GM21723 (cell line): ENCODE results near the gene LRFN3.
"Not testable (repeated sequence)": the region's sequence is repeated elsewhere in the genome, so short reads cannot be mapped to it uniquely, and the experiment has no call there.

Source experiments
- ATAC-seq: cut with Tn5 transposase; IDR thresholded peaks from one replicate; pipeline ENCODE4 v1.9.1; 2021; ENCODE audit warnings: mild to moderate bottlenecking, moderate library complexity; ENCODE audit not compliant: unreplicated experiment

Gene LRFN3, protein sequence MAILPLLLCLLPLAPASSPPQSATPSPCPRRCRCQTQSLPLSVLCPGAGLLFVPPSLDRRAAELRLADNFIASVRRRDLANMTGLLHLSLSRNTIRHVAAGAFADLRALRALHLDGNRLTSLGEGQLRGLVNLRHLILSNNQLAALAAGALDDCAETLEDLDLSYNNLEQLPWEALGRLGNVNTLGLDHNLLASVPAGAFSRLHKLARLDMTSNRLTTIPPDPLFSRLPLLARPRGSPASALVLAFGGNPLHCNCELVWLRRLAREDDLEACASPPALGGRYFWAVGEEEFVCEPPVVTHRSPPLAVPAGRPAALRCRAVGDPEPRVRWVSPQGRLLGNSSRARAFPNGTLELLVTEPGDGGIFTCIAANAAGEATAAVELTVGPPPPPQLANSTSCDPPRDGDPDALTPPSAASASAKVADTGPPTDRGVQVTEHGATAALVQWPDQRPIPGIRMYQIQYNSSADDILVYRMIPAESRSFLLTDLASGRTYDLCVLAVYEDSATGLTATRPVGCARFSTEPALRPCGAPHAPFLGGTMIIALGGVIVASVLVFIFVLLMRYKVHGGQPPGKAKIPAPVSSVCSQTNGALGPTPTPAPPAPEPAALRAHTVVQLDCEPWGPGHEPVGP

DNA sequence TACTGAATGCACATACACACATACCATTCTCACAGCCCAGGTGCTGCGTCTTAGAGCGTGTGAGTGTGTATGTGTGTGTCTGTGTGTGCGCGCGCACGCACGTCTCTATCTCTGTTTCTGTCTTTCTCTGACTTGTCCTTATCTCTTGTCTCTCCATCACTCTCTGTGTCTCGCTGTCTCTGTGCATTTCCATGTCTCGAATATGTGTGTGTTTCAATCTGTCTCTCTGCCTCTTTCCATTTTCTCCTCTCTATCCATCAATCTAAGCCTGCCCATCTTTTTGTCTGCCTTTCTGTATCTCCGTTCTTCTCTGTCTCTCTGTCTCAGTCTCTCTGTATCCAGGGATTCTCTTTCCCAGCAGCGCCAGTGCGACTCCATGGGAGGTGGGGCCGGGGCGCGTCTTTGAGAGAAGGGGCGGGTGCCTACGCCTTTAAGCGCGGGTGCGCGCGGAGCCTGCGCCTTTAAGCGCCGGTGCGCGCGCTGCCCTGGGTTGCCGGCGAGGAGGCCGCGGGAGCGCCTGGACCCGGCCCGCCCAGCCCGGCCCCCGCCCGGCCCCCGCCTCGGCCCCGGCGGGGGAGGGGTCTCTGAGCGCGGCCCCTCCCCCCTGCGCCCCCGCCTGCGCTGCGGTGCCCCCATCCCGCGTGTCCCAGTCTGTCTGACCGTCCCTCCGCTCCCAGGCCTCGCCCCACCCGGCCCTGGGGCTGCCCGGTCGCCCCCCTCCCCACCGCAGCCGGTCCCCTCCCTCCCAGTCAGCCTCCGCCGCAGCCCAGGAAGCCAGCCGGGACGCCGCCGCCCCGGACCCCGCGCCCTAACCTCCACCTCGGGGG is at the start of gene LRFN3:
Gene LRFN3, plus strand, starts transcription at position 464 of the 827 bp plus-strand sequence. CDS start 3,052 bp downstream, outside the sequence.
- no peak for ATAC-seq

DNA sequence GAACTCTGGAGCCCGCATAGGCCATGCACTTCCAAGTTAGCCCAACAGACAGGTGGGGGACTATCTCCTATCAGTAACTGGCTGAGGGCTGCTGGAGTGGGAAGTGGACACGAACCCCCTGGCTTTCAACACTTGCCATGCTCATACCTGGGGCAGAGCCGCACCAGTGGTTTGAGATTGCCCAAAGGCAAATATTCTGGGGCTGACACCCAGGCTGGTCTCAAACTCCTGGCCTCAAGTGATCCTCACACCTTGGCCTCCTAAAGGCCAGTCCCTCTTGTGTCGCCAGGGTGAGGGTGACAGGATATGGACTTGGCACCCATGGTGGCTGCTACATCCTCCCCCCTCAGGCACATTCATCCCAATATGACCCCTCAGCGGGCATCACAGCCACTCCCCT is 49.0 kb upstream of the LRFN3 start:
- no peak for ATAC-seq

DNA sequence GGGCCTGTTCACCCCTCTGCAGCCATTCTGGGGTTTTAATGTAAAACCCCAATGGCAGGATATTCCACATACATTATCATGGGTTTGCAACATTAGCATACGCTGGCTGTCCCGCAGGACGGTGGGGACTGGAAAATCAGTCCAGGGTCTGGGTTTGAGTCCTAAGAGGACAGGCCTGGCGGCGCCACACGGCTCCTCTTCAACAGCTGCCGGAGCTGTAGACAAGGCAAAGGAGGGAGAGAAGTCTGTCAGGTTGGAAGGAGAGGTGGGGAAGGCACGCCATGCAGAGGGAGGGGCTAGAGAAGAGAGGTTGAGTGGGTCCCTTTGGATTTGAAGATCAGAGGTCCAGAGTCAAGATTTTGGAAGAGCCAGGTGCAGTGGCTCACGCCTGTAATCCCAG is 47.8 kb upstream of the LRFN3 start:
- ATAC-seq = no peak

DNA sequence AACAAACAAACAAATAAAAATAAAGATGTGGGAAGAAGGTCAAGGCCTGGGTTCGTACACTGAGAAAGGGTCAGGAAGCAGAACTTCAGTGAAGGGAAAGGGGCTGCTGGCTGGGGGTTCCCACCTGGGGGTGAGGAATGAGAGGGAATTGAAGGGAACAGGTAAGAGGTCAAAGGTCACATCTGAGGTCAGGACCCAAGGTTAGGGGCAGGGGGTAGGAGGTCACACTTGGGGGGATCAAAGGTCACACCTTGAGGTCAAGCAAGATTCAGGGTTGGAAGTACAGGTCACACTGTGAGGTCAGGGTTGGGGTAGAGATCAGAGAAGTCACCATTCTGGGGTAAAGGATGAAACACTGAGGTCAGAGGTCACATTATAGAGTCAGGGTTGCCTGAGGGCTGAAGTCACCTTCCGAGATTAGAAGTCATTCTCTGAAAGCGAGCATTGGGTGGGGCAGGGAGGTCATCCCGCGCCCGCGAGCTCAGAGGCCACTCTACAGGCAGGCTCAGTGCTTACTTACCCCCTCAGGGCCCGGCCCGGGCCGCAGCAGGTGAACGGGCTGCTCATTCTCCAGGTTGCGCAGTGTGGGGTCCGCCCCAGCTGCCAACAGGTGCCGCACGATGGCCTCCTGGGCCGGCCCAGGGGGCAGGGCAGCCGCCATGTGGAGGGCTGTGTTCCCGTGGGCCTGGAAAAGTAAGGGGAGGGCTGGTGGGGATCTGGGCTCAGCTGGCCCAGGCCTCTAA is 46.6 kb upstream of the LRFN3 start:
- ATAC-seq = no peak

GRCh38 chr19:35890113-35890650 is 46.0 kb upstream of the LRFN3 start:
- no peak for ATAC-seq

DNA sequence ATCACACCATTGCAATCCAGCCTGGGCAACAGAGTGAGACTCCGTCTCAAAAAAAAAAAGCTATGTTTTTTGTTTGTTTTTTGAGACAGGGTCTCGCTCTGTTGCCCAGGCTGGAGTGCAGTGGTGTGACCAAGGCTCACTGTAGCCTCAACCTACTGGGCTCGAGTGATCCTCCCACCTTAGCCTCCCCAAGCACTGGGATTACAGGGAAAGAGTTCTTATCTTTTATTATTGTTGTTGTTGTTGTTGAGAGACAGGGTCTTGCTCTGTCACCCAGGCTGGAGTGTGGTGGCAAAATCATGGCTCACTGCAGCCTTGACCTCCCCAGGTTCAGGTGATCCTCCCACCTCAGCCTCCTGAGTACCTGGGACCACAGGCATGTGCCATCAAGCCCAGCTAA is 44.4 kb upstream of the LRFN3 start:
- not testable (repeated sequence) for ATAC-seq

DNA sequence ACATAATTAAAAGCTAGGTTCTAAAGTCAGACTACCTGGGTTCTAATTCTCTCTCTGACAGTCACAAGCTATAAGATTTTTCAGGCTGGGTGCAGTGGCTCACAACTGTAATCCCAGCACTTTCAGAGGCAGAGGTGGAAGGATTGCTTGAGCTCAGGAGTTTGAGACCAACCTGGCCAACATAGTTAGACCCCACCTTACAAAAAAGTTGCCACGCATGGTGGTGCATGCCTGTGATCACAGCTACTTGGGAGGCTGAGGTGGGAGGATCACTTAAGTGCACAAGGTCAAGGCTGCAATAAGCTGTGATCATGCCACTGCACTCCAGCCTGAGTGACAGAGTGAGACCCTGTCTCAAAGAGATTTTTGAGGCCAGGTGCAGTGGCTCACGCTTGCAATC is 41.8 kb upstream of the LRFN3 start:
- ATAC-seq = no peak

DNA sequence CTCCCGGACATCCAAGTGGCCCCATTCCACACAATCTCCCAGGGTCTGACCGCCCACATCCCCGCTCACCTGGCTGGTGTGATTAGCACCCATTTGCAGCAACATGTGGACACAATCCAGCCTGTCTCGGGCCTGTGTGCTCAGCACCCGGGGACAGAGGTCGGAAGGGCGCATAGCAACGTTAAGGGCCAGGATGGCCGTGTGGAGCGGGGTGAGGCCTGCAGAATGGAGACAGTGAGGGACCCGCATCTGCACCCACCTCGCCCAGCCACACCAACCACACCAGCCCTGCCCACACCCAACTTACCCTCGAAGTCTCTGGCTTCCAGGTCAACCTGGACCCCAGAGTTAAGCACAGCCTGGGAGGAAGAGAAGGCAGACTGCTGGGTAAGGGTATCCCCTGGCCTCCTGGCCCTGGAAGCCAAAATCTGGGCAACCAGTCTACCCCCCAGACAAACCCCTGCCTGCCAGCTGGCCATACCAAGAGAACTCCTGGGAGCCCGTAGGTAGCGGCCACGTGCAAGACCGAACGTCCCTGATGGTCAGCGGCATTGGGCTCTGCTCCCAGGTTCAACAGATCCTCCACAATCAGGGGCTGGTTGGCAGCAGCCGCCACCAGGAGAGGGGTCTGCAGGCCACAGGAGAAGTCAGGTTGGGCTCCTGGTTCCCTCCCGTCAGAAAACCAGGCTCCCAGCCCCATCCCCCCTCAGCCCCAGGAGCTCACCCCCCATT is 40.1 kb upstream of the LRFN3 start:
- no peak for ATAC-seq

DNA sequence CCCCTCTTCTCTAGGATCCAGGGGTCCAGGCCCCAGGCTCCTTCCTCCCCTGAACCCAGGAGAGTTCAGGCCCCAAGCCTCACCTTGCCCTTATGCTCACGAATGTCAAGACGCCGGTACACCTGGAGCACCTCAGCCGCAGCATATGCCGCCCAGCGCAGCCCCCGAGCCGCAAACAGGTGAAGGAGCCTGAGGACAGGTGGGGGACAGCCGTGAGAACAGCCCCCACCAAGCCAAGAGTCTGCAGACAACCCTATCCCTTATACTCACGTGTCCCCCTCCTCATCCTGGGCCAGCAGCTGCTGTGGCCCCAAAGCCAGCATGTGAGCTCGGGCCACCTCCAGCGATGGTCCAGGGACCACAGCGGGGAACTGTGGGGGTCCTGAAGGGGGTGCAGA is 39.5 kb upstream of the LRFN3 start:
- ATAC-seq = no peak

DNA sequence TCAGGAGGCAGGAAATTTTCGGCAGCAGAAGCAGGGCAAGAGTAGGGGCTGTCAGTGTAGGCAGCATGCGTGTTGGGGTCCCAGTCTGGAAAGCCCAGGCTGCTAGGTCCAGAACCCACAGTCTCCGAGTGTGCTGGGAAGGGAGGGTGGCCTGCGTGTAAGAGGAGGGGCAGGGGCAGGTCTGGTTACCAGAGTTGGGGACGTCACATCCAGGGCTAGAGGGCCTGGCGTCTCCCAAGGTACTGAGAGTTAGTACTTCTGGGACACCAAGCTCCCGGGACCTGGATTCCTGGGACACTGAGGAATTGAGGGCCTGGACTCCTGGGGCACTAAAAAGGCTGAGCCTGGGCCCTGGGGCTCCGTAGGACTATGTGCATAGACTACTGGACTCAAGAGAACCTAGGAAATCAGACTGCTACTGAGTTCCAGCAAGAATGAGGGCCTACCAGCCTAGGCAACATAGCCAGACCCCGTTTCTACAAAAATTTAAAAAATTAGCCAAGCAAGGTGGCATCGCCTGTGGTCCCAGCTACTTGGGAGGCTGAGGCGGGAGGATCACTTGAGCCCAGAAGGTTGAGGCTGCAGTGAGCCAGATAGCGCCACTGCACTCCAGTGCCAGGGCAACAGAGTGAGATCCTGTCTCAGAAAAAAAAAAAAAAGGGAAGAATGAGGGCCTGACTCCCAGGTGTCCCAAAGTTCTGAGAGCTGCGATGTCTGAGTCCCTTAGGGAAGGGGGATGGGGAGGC is 38.3 kb upstream of the LRFN3 start:
- no peak for ATAC-seq

DNA sequence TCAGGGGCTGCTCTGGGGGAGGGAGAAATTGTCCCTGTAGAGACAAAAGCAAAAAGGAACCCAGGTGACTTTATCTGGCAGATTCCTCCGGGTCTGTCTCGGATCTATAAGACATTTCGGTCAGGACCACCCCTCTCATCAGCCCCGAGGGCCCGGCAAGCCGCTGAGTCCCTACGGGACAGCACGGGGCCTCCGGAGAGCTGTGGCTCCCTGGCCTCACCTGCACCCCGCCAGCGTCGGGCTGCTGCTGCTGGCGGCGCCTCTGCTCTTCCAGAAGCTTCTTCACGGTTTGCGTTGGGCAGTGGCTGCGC is 37.7 kb upstream of the LRFN3 start:
- ATAC-seq = no peak

- peak; percentile 35 for ATAC-seq
Observed at GRCh38 chr19:35899547-35900214, 36.5 kb upstream of the LRFN3 start.

DNA sequence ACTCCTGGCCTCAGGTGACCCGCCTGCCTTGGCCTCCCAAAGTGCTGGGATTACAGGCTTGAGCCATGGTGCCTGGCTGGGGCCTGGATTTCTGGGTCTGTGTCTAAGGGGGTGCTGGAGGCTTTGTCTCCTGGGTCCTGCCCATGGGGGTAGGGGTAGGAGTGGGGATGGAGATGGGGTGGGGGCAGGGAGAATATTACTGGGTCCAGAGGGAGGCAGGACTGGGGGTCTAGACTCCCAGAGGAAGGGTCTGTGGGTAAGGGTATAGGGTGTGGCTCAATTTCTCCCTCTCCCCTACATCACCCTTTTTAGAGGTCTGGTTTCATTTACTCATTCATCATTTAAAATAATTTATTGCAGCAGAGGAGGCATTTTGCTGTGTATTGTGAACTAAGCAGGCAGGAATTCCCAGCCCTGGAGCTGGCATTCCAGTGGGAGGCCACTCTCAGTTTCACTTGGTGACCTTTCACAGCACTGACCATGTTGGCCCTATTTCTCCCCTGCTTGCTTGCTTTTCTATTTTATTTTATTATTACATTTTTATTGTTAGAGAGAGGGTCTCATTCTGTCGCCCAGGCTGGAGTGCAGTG is 35.0 kb upstream of the LRFN3 start:
- no peak for ATAC-seq

- no peak for ATAC-seq
Observed at GRCh38 chr19:35901854-35902661, 34.1 kb upstream of the LRFN3 start, which contains the start of gene HCST. HCST (plus strand) TSS chr19:35902529; CDS start chr19:35902594, 65 bp downstream.

GRCh38 chr19:35902870-35903475 is 33.2 kb upstream of the LRFN3 start:
- ATAC-seq = no peak

DNA sequence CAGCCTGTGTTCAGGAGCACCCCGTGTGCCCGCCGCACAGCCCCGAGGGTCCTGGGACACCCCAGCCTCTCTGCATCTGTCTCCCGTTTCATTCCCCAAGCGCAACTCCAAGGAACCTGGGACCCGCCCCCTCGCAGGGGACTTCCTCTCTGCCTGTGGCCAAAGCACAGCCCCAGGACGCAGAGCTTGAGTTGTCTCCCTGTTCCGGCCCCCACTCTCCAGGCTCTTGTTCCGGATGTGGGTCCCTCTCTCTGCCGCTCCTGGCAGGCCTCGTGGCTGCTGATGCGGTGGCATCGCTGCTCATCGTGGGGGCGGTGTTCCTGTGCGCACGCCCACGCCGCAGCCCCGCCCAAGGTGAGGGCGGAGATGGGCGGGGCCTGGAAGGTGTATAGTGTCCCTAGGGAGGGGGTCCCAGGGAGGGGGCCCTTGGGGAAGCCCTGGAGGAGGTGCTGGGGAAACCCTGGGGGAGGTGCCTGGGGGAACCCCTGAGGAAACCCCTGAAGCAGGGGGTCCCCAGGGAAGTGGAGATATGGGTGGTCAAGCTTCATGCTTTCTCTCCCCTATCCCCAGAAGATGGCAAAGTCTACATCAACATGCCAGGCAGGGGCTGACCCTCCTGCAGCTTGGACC is 32.5 kb upstream of the LRFN3 start:
- peak; percentile 46 for ATAC-seq
